ENCODE measurements around the gene CDS2. TPM values are rescaled to one million over a fixed set of nuclear protein-coding genes. Genes with fewer than 3 reads are reported as not detected.

Gene CDS2
- total RNA-seq, 1 donor from 2014 or later, result 36.9 TPM

GRCh38 chr20:5172903-5173463 is 46.2 kb downstream of the CDS2 start:
- Histone ChIP-seq H3K36me3 (ENCODE audit: control insufficient read depth, insufficient read depth, low read length) (no peaks in the 10 kb centered on the region), H3K4me3 (ENCODE audit: low read depth, low read length) (no peak overlapping the region), H3K27me3 (ENCODE audit: control insufficient read depth, insufficient read depth, low read length) (no peaks in the 10 kb centered on the region)
- no peak for TF ChIP-seq CTCF (IDR thresholded peaks at IDR 0.05; ENCODE audit: insufficient read depth, low read length, poor library complexity, severe bottlenecking)
- DNase-seq (ENCODE audit: low read depth), result no peak

GRCh38 chr20:5173751-5174150 is 46.9 kb downstream of the CDS2 start:
- no peak for TF ChIP-seq CTCF (IDR thresholded peaks at IDR 0.05; ENCODE audit: insufficient read depth, low read length, poor library complexity, severe bottlenecking)
- Histone ChIP-seq H3K4me3 (ENCODE audit: low read depth, low read length) (no peak overlapping the region), H3K27me3 (ENCODE audit: control insufficient read depth, insufficient read depth, low read length) (no peaks in the 10 kb centered on the region), H3K36me3 (ENCODE audit: control insufficient read depth, insufficient read depth, low read length) (no peaks in the 10 kb centered on the region)
- no peak for DNase-seq (ENCODE audit: low read depth)

GRCh38 chr20:5177071-5177470 is 50.3 kb downstream of the CDS2 start:
- Histone ChIP-seq H3K27me3 (ENCODE audit: control insufficient read depth, insufficient read depth, low read length) (no peaks in the 10 kb centered on the region), H3K36me3 (ENCODE audit: control insufficient read depth, insufficient read depth, low read length) (no peaks in the 10 kb centered on the region), H3K4me3 (ENCODE audit: low read depth, low read length) (no peak overlapping the region)
- DNase-seq (ENCODE audit: low read depth), result no peak
- TF ChIP-seq CTCF (IDR thresholded peaks at IDR 0.05; ENCODE audit: insufficient read depth, low read length, poor library complexity, severe bottlenecking), result no peak

- Histone ChIP-seq H3K27me3 (ENCODE audit: control insufficient read depth, insufficient read depth, low read length) (no peaks in the 10 kb centered on the region), H3K4me3 (ENCODE audit: low read depth, low read length) (no peak overlapping the region), H3K36me3 (ENCODE audit: control insufficient read depth, insufficient read depth, low read length) (peaks cover 1% of the 10 kb centered on the region)
- TF ChIP-seq CTCF (IDR thresholded peaks at IDR 0.05; ENCODE audit: insufficient read depth, low read length, poor library complexity, severe bottlenecking), result no peak
- no peak for DNase-seq (ENCODE audit: low read depth)
Observed at GRCh38 chr20:5178046-5178445, 51.2 kb downstream of the CDS2 start.

- no peak for DNase-seq (ENCODE audit: low read depth)
- peaks cover 1% of the 10 kb centered on the region for H3K36me3 ChIP-seq (ENCODE audit: control insufficient read depth, insufficient read depth, low read length)
- H3K4me3 ChIP-seq (ENCODE audit: low read depth, low read length), result no peak overlapping the region
- no peaks in the 10 kb centered on the region for H3K27me3 ChIP-seq (ENCODE audit: control insufficient read depth, insufficient read depth, low read length)
- no peak for TF ChIP-seq CTCF (IDR thresholded peaks at IDR 0.05; ENCODE audit: insufficient read depth, low read length, poor library complexity, severe bottlenecking)
Observed at GRCh38 chr20:5180421-5180820, 53.6 kb downstream of the CDS2 start.

- Histone ChIP-seq H3K36me3 (ENCODE audit: control insufficient read depth, insufficient read depth, low read length) (peaks cover 1% of the 10 kb centered on the region), H3K27me3 (ENCODE audit: control insufficient read depth, insufficient read depth, low read length) (no peaks in the 10 kb centered on the region), H3K4me3 (ENCODE audit: low read depth, low read length) (no peak overlapping the region)
- DNase-seq (ENCODE audit: low read depth), result no peak
- TF ChIP-seq CTCF (IDR thresholded peaks at IDR 0.05; ENCODE audit: insufficient read depth, low read length, poor library complexity, severe bottlenecking), result no peak
Observed at GRCh38 chr20:5180933-5181332, 54.1 kb downstream of the CDS2 start.
